GM21447 (cell line): ENCODE results near the gene FAM209A.
"Not testable (repeated sequence)": the region's sequence is repeated elsewhere in the genome, so short reads cannot be mapped to it uniquely, and the experiment has no call there.

Experiments used
- ATAC-seq: cut with Tn5 transposase; IDR thresholded peaks from one replicate; pipeline ENCODE4 v1.9.1; 2021; ENCODE audit not compliant: unreplicated experiment

The FAM209A gene

DNA sequence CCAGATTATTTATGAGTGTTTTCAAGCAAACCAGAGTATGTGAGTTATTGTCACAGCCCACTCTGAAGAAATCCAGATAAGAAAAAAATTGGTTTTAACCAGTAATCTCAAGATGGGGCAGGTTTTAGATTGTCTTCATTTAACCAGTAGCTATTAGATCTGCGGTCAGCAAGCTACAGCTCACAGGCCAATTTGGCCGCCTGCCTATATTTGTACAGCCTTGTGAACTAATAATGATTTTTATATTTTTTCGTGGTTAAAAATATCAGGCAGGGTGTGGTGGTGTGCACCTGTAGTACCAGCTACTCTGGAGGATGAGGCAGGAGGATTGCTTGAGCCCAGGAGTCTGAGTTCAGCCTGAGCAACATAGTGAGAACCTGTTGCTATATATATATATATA is 13.5 kb downstream of the FAM209A start:
- no peak for ATAC-seq

DNA sequence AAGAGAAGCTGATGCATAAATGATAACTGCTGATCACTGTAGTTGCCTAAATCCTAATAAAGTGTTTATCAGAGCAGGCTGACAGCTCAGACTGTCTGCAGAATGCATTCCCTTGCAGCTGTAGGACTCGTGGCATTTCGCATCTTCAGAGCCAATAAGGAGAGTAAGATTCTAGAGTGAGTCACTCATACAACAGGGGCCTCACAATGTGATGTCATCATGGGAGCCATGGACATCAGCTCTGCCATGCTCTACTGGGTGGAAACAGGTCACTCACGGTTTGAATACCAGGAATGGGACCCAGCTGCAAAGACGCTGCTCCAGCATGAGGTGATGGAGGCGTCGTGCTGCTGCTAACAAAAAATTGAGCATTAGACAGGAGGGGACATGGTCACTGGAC is 15.9 kb downstream of the FAM209A start:
- ATAC-seq: no peak

DNA sequence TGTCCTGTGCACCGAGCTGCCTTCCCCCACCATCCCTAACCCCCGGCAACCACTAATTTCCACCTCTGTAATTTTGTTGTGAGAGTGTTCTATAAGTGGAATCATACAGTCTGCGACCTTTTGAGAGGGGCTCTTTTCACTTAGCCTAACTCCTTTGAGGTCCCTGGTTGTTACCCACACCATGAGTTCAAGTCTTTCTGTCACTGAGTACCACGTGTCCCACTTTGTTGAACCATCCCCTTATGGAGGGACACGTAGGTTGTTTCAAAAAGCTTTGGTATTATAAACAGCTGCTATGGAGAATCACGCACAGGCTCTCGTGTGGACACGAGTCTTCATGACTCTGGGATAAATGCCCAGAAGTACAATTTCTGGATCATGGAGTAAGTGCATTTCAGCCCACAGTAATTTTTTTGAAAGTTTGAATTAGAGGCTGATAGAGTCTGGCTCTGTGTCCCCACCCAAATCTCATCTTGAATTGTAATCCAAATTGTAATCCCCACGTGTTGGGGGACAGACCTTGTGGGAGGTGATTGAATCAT is 18.0 kb downstream of the FAM209A start:
- no peak for ATAC-seq

DNA sequence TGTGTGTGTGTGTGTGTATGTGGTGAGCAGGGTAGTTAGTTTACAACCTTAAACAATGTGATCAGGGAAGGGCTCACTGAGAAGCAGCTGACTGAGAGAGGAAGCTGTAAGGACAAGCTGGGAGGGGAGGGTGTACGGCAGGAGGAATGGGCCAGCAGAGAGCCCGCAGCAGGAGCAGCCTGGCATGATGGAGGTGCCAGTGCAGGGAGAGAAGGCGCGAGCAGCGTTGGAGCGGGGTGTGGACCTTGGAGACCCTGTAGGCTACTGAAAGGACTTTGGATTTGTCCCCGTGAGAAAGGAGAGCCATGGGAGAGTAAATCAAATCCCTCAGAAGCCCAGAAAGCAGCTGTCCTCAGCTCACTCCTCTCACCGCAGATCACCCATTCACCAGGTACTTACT is 27.0 kb downstream of the FAM209A start:
- no peak for ATAC-seq

DNA sequence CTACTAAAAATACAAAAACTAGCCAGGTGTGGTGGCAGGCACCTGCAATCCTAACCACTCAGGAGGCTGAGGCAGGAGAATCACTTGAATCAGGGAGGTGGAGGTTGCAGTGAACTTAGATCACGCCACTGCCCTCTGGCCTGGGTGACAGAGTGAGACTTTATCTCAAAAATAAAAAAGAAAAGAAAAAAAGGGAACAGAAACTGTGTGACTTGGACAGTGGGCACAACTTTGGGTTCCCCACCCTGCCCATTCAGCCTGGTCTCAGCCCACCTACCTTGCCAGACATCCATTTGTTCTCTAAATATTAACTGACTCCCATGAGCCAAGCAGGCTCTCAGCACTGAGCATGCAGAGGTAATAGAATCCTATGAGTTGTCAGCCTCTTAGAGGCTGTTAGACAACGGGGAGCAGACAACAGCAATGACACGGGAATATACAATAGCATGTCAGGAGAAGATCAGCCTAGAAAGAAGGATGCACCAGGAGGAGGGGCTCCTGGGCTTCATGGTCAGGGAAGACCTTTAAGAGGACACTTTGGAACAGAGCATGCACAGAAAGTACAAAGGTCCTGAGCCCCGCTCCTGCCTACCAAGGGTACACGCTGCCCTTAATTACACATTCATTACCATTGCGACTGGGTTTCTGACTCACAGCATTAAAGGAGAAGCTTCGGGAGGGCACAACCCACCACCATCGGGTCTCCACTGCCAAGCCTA is 28.5 kb downstream of the FAM209A start:
- peak; percentile 33 for ATAC-seq

DNA sequence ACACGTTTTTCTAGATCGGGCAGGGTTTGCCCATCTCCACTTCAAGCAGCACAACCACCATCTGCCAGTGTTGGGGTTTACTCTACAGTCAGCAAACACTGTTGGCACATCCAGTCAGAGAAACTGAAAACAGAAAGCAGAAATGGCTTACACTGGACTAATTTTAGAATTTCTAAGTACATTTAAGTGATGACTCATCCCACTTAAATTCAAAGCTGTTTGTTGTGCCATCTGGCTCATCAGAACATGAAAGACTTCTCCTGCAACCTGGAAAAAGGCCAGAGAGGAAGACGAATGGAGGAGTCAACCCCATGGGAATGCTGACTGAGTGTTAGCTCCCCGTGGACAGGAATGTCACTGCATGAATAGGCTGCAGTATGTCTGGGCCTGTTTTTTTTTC is 30.3 kb downstream of the FAM209A start:
- ATAC-seq: peak; percentile 86

DNA sequence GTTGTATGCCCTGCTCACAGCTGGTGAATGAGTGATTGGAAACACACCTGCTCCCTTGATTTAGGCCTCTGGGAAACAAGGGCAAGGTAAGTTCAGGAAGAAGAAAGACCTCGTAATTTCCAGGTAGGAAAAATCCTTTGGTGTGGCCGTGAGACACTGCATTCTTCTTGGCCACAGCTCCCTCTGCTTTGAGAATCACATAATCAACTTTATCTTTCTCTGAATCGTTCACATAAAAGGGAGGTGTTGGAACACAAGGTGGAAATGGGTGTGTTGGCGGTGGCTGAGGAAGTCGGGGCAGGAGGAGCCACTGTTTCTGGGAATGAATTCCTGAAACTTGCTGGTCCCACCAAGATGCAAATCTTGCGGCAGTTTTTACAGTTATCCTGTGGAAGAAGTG is 34.4 kb downstream of the FAM209A start:
- ATAC-seq: no peak

DNA sequence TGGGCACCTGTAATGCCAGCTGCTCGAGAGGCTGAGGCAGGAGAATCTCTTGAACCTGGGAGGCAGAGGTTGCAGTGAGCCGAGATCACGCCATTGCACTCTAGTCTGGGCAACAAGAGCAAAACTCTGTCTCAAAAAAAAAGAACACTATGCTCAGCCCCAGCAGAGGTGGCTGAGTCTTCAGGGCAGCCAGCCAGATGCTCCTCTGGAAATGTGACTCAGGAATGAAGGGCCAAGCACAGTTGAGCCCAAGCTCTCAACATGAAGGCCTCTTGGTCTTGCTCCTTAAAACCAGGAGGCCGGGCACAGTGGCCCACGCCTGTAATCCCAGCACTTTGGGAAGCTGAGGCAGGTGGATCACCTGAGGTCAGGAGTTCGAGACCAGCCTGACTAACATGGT is 40.0 kb downstream of the FAM209A start:
- not testable (repeated sequence) for ATAC-seq

DNA sequence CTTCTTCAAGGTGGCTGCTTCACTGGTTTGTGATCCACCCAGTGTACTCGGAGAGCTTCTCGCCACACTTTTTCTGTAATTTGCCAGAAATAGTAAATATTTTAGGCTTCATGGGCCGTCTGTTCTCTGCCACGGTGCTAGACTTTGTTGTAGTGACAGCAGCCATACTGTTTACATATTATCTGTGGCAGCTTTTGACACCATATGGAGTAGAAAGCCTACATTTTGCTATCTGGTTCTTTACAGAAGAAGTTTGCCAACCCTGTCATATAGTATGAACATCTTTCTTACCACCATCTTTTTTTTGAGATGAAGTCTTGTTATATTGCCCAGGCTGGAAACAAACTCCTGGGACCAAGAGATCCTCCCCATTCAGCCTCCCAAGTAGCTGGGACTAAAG is 41.0 kb downstream of the FAM209A start:
- no peak for ATAC-seq

DNA sequence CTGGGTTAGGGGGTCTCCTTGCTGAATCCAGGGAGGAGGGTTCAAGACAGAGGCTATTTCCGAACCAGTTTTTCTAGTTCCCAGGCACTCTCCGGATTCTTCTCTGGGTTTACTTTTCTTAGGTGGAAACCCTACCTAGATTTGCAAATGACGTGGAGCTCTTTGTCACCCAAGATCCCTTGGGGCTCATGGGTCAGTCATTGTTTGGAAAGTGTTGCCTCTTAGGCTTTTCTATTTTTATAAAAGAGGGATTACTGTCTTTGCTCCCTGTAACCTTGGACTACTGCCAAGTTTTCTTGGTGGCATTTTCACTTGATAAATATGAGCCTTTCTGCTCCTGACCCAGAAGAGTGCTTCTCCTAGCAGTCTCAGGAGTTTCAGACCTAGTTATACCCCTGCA is 42.1 kb downstream of the FAM209A start:
- ATAC-seq: no peak

DNA sequence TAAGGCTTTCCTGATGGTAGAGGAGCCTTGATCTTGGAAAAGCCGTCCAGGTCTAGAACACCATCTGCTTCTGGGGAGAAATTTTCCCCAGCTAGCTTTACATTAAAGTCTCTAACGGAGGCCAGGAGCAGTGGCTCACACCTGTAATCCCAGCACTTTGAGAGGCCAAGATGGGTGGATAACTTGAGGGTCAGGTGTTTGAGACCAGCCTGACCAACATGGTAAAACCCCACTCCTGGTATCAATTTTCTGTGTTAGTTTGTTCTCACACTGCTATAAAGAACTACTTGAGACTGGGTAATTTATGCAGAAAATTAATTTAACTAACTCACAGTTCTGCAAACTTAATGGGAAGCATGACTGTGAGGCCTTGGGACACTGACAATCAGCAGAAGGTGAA is 46.3 kb downstream of the FAM209A start:
- no peak for ATAC-seq

DNA sequence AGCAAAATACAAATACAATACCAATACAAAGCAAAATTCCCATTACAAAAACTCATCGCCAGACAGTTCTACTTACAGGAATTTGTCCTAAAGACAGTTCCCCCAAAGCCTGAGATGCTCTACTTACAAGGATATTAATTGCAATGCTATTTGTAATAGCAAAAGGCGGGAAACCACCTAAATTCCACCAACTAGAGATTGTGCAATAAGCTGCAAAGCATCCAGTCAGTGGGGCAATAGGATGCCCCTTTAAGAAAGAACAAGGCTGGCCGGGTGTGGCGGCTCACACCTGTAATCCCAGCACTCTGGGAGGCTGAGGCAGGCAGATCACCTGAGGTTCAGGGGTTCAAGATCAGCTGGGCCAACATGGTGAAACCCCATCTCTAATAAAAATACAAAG is 47.6 kb downstream of the FAM209A start:
- no peak for ATAC-seq

DNA sequence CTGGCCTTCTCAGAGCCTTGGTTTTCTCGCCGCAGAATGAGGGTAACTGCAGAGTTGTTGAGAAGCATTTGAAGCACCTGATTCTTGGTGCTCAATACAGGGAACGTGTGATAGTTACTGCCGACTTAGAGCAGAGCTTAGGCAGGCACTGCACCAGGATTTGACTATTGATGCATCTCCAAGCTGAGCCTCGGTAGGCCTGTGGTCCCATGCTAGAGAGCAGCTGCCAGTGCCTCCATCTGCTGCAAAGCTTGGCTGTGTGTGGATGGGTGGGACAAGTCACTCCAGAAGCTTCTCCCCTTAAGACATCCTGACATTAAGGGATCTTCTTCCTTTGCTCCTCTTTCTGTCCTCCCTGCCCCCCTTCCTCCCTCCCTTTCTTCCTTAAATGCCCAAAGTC is 49.4 kb downstream of the FAM209A start:
- ATAC-seq: no peak

DNA sequence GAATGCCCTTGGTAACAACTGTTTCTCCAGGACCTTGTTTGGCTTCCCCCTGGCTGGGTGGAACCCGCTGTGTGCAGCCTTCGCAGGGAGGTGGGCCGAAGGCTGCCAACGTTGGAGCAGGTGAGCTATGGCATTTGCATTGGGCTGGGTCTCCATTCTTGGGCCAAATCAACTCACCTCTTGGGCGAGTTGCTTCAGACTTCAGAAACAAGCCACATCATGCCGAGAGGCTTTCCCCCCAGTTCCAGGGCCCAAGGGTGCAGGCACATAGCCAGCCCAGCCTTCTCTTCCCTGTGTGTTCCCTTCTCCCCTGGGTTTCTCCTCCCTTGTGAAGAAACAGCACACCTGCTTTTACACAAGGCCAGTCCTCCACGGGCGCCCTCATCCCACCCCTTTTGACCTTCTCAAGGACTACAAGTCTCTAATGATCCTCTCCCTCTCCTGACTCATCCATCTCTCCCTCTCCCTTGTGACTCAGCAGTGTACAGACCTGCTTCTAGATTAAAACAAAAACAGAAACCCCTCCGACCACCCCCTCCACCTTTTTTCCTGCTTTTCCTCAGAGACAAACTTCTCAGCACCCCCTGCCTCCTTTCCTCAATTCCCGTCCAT is 50.1 kb downstream of the FAM209A start:
- ATAC-seq: no peak

DNA sequence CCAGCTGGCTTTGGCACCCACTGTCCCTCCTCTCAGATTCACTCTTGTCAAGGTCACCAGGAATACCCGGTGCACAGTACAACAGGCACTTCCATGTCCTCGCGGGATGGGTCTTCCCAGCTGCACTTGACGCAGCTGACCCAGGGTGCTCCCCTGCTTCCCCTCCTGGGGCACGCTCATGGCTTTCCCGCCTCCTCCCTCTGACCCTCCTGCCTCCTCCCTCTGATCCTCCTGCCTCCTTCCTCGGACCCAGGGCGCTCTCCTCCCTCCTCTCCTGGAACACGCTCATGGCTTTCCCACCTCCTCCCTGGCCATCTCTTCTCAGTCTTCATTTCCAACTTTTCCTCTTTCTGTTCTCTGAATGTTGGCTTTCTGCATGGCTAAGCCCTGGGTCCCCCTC is 50.6 kb downstream of the FAM209A start:
- no peak for ATAC-seq
